HG02759 (cell line): Measurements from ENCODE around the gene FIZ1.
A peak's percentile ranks its signal among the peaks of the same experiment; 100 is the strongest.
"Not testable (repeated sequence)": the region's sequence is repeated elsewhere in the genome, so short reads cannot be mapped to it uniquely, and the experiment has no call there.

ENCODE experiments used
- ATAC-seq: cut with Tn5 transposase; IDR thresholded peaks from one replicate; pipeline ENCODE4 v1.9.1; 2021; ENCODE audit warnings: mild to moderate bottlenecking, moderate library complexity; ENCODE audit not compliant: unreplicated experiment

The FIZ1 gene

DNA sequence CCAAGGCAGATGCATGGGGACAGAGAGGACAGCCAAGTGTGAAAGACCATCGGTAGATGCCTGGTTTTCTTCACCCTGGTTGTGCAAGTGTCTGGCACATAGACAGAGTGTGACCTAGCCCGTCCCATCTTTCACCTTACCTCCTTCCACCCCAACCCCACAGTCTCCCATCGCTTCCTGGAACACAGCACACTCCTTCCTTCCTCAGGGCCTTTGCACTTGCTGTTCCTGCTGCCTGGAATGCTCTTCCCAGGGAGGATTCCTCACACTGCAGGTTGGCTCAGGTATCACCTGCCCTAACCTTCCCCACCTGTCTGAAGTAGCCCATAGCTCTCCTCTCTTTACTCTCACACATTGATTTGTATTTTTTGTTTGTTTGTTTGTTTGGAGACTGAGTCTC is 3.0 kb downstream of the FIZ1 start:
- no peak for ATAC-seq

DNA sequence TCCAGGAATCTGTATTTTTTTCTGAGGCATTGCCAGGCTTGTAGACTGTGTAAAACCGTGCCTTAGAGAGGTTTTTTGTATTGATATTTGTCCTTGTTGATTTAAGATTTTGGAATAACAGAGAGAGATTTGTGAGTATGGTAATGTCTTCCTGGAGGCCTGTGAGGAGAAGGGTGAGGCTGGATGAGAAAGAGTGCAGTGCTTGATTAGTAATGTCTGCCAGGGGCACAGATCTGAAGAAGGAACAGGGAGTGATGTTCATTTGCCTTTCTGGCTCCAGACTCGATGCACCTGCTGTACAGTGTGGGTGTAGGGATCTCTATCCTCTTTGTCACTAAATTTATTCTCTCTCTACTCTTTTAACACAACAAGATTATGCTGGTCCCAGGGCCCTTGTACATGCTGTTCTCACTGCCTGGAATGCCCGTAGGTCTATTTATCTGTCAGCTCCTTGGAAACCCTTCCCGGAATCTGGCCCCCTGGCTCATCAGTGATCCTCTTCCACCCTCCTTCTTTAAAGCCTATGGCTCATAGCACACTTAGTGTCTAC is 4.2 kb downstream of the FIZ1 start:
- ATAC-seq = no peak

DNA sequence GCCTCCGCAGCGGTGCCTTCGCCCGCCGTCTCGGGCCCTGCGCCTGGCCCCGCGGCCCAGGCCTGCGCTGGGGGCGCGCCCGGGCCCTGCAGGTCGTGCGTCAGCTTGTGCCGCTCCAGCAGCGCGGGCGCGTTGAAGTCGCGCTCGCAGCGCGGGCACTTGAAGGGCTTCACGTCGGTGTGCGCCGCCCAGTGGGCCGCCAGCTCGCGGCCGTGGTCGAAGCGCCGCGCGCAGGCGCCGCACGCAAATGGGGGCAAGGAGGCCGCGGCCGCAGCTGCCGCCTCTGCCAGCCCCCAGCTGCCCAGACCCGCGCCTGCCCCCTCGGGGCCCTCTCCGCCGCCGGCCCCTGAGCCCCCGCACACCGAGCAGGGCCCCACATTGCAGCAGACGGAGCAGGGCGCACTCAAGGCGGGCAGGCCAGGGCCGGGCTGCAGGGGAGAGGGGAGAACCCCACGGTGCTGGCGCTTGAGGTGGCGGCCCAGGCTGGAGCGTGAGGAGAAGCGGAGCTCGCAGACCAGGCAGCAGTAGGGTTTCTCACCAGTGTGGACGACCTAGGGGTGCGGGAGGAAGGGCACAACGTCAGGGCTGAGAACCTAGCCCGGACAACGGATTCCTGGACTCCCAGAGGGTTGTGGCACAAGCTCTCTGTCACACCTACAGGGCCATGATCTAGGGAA is 6.1 kb downstream of the FIZ1 start:
- no peak for ATAC-seq

DNA sequence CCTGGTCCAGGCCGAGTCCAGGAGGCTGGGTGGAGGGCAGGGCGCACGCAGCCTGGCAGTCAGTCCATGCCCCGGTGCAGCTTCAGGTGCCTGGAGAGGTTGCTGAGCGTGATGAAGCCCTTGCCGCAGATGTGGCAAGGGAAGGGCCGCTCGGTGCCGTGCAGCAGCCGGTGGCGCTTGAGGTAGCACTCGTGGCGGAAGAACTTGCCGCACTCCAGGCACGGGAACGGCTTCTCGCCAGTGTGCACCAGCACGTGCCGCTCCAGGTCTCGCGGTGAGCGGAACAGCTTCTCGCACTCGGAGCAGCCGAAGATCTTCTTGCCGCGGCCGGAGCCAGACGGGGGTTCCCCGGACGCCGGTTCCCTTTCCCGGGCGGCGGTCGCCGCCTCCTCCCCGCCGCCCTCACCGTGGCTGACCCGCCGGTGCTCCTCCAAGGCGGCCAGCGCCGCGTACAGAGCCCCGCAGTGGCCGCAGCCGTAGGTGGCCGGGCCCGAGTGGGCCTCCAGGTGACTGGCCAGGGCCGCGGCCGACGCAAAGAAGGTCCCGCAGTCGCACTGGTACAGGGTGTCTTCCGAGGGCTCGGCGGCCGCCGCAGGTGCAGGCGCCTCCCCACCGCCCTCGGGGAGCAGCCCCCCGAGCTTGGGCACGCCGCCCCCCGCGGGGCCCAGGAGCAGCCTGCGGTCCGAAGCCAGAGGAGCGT is 6.8 kb downstream of the FIZ1 start:
- no peak for ATAC-seq

DNA sequence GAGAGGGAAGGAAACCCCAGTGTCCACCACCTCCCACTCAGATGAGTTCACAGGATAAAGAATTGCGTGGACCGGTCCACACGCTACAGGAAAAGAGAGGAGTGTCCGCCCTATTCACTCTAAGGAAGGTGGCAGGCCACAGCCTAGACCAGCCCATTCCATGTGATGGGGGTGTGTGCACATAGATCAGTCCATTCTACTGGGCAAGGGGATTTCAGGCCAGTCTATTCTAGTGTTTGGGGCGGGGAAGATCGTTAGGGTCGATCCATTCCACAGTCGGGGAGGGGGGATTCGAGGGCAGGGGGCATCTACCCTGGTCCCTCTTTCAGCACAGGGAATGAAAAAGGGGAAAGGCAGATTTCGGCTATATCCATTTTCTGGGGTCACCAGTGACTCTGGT is 7.8 kb downstream of the FIZ1 start:
- ATAC-seq = no peak

DNA sequence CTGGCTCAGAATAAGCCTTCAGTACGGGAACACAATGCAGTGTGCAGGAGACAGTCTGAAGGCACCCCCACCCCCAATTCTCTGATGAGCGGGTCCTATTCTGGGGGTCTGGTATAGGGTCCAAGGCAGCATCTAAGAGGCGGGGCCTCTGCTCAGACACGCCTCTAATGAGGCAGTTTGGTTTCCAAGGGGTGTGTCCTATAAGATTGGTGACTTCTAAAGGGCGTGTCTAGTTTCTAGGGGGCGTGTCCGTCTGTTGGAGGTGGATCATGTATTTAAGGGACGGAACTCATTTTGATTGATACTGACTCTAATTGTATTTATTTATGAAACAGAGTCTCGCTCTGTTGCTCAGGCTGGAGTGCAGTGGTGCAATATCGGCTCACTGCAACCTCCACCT is 8.7 kb downstream of the FIZ1 start:
- no peak for ATAC-seq

DNA sequence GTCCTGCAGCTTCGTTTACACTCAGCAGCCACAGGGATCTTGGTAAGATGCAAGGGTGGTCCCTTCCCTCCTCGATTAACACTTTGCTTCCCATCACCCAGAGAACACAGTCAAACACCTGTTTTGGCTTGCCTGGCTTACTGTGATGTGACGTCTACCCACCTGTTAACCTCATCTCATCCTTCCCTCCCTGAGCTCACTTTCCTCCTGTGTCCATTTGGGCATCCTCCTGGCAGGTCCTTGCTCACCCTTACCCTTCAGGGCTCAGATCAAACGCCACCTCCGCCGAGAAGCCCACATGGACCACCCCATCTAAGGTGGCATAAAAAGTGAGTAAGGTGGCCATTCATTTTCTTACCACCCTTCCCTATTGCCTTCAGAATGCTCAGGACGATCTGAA is 9.2 kb downstream of the FIZ1 start:
- ATAC-seq = no peak

DNA sequence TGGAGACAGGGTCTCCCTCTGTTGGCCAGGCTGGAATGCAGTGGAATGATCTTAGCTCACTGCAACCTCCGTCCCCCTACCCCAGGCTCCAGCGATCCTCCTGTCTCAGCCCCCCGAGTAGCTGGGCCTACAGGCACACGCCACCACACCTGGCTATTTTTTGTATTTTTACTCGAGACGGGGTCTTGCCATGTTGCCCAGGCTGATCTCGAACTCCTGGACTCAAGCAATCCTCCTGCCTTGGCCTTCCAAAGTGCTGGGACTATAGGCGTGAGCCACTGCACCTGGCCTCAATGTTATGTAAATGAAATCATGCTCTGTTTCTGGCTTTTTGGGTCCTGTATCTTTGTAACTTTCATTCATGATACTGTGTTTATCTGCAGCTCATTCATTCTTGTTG is 10.6 kb downstream of the FIZ1 start:
- no peak for ATAC-seq

DNA sequence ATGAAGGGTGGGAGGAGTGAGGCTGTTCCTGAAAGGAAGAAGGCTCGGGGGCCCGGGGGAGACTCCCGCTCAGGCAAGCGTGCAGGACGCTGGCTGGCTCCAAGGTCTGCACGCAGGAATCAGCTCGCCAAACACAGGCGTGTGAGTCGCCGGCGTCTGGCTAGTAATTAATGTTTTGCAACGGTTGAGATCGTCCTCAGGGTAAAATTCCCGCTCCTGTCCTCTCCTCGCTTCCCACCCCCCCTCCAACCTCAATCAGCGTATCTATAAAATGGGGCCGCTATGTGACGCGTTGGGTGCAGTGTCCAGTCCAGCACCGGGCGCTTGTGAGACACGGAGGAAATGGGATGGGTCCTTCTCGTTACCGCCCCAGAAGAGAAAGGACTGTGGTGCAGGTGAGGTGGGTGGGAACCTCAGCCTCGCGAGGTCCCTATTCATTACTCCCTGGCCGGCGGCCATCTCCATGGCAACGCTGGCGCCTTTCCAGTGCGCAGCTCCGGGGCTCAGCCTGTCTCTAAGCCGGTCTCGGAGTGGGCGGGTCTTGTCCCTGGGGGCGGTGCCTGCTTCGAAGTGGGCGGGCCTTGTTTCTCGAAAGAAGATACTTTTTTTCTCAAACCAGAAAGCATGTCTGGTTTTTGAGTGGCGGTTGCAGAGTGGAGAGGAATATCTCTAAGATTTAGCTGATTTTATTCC is 12.2 kb downstream of the FIZ1 start:
- ATAC-seq = peak; percentile 90

DNA sequence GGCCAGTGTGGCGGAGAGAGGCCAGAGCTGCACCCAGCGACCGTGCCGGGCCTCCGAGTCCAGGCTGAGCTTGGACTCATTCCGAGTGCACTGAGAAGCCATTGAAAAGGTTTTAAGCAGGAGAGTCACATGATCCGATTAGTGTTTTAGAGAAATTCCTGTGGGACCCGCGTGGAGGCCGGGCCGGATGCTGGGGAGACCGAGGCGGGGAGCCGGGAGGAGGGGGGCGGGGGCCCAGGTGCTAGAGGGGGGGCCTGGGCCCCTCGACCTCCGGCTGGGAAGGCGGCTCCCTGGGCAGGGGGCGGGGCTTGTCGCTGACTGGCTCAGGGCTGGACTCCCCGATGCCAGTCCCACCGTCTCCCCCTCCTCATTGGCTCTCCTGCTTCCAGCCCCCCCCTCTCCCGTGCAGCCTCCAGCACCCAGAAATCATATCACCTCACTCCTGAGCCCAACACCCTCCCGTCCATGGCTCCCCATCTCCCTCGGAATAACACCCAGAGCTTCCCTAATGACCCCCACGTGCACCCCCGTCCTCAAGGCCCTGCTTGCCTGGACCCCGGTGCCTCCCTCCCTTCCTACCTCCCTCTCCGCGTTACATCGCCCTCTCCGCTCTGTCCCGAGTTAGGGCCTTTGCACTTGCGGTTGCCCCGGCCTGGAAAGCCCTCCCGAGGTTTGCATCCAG is 13.5 kb downstream of the FIZ1 start:
- ATAC-seq = no peak

DNA sequence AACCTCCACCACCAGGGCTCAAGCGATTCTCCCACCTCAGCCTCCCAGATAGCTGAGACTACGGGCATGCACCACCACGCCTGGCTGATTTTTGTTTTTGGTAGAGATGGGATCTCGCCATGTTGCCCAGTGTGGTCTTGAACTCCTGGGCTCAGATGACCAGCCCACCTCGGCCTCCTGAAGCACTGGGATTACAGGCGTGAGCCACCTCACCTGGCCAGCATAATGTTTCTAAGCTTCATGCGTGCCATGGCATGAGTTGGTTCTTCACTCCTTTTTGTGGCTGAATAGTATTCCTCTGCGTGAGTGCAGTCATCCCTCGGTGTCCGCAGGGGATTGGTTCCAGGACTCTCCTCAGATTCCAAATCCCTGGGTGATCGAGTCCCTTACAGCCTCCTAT is 14.4 kb downstream of the FIZ1 start:
- ATAC-seq = no peak

DNA sequence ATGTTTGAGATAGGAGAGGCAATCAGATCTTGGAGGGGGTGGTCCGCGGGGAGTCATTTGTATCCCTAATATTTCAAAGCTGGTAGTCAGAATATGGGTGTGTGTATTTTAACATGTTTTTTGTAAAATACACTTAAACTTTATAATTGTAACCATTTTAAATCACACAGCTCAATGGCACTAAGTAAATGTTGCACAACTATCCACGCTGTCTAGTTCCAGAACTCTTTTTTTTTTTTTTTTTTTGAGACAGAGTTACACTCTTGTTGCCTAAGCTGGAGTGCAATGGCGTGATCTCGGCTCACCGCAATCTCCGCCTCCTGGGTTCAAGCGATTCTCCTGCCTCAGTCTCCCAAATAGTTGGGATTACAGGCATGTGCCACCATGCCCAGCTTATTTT is 15.4 kb downstream of the FIZ1 start:
- ATAC-seq = not testable (repeated sequence)

DNA sequence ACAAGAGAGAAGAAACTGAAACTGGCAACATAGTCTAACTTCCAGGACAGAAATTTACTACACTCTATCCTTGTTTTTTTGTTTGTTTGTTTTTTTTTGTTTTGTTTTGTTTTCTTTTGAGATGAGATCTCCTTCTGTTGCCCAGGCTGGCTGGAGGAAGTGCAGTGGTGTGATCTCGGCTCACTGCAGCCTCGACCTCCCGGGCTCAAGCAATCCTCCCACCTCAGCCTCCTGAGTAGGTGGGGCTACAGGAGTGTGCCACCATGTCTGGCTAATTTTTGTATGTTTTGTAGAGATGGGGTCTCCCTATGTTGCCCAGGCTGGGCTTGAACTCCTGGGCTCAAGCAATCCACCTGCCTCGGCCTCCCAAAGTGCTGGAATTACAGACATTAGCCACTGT is 17.0 kb downstream of the FIZ1 start:
- ATAC-seq = not testable (repeated sequence)

DNA sequence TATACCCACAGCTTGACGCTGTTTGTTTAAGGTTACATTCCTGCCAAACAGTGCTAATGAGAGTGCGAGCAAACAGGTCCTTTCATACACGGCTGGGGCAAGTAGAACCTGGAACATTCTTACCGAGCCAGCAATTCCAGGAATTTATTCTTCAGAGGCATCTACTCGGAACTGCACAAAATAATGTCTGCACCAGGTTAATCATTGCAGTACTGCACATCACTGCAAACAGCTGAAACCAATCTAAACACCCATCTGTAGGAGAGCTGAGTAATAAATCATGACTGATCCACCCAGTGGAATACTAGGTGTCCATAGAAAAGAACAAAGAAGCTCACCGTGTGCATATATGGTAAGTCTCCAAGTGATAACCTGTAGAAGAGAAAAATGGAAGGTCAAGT is 17.5 kb downstream of the FIZ1 start:
- ATAC-seq = no peak

DNA sequence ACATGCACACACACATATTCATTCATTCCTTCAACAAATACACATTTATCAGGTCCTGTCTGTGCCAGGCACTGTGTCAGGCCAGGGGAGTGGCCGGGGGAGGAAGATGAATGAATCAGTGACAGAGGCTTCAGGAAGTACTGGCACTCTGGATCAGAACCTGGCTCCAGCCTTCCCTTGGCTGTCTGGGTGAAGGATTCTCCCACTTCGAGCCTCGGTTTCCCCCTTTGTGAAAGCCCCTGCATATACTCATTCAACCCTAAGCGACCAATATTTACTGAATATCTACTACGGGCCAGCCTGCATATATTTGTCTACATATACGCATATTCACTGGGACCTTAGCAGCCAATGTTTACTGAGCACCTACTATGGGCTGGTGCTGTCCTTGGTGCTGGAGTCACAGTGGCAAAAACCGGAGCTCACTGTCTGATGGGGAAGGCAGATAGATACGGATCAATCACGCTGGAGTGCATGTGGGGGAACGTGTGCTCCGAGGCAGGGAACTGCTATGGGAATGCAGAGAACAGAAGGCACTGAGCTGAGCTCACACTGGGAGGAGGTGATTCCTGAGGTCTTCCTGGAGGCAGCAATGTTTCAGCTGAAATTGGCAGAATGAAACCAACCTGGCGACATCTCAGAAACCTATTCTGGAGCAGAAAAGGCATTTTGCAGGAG is 18.0 kb downstream of the FIZ1 start:
- ATAC-seq = no peak

DNA sequence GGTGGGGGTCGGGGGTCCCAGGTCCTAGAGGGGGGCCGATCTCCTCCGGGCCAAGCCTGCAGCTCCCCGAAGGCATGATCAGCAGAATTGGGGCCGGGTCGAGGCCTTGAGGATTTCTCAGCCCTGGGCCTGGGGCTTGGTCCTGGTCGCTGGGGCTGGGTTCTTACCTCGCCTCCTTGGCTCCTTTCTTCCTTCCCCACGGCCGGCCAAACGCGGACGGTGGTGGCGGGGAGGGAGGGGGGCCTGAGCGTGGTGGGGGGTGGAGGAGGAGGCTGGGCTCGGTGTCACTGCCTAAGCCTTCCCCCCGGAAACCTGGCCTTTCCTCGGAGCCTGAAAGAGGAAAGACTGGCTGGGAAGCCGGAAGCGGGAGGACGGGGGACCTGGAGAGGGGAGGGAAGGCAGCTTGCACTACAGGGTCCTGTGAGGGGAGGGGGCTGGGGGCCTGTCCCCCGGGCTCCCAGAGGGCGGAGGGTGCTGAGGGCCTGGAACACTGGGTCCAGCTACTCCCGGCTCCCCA is 18.6 kb downstream of the FIZ1 start, which contains the start of gene ZNF579:
ZNF579 (minus strand) TSS at position 221 of the 517 bp plus-strand sequence. CDS start 1,209 bp downstream, outside the sequence.
- peak; percentile 64 for ATAC-seq

DNA sequence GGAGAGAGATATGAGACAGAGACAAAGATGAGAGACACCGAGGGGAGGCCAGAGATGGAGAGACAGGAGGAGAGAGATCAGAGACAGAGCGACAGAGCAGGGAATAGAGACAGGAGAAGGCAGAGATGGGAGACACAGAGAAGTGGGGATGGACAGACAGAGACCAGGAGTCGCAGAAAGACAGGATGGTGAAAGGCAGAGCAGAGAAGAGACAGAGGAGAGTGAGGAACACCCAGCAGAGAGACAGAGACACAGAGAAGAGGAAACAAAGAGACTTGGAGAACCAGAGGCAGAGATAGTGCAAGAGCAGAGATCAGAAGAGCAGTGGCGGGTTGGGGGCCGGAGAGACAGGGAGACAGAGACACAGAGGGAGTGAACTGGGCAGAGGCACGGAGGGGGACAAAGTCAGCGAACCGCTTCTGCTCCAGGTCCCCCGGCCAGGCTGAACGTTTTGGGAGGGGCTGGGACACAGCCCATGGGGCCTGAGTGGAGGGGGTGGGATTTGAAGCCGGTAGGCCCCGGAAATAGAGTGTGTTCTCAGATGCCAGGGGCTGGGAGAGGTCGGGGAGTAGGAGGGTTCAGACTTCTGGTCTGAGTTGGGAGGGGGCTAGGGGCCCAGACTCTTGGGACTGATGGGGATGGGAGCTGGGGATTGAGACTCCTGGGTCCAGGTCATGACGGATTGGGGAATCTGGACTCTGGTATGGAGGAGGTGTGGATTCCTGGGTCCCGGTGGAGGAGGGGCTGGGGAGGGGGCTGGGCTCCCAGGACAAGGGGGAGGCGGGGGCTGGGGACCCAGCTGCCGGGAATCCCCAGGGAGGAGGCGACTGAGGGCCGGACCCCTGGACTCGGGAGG is 19.3 kb downstream of the FIZ1 start:
- ATAC-seq = peak; percentile 9

DNA sequence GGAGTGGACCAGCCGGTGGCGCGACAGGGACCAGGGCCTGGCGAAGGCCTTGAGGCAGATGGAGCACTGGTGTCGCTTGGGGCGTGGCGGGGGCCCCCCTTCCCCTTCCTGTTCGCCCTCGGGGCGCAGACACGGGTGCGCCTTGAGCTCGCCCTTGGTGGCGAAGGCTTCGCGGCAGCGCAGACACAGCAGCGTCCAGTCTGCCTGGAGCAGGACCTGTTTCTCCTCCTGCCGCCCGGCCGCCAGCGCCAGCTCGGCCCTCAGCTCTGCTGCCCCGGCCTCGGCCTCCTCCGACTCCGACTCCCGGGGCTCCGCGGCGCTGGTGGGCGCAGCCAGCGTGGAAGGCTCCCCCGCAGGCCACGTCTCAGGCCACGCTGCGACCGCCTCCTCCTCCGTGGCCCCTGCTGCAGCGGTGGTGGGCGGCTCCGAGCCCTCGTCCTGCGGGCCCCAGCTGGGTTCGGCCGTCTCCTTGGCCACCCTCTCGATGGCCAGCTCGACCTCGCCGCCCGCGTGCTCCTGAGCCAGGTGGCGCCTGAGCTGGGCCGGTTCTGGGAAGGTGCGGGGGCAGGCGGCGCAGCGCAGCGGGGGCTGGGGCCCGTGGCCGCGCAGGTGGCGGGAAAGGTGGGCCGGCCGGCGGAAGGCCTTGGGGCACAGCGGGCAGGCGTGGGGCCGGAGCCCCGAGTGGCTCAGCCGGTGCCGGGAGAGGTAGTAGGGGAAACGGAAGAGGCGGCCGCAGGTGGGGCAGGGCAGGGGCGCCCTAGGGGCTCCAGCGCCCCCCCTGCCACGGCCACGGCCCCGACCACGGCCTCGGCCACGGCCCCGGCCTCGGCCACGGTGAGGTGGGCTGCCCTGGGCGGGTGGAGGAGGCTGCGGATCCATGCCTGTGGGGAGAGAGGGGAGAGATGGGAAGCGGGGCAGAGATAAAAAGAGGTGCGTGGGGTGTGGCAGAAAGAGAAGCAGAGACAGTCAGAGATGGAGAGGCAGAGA is 20.3 kb downstream of the FIZ1 start:
- ATAC-seq = no peak
